ENCODE measurements around the gene SUCNR1.
"Not testable (repeated sequence)": the region's sequence is repeated elsewhere in the genome, so short reads cannot be mapped to it uniquely, and the experiment has no call there.

SUCNR1 gene

GRCh38 chr3:151874079-151874478, 636 bp downstream of the SUCNR1 start:
- not testable (repeated sequence) for DNase-seq

DNA sequence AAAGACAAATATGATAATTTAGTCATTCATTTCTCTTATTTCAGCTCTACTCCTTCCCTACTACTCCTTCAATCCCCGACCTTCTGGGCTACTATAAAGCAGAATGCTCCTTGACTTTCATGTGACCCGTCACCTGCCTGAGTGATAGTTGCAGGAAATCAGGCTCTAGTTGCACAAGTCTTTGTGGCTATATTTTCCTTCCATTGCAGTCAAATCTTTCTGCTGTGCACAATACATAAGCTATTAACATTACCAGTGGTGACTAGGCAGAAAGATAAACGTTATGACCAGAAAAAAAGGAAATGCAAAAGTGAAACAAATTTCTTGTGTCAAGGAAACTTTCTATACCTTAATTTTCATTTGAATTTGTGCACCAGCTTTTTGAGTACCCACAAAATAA, 2.3 kb downstream of the SUCNR1 start:
- DNase-seq: no peak

DNA sequence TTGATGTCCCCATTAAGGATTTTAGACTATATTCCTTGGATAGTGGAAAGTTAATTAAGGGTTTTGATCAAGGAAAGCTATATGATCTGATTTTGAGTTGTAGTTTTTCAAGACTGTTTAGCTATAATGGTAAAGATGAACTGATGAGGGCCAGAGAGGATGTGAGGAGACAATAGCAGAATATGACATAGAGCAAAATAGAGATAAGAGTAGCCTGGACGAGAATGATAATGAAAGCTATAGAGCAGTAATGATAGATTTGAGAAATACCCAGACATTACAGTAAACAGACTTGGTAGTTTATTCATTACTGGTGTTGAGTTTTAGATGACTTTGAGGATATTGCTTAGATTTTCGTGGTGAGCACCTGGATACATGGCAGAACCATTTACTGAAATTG, 3.8 kb downstream of the SUCNR1 start:
- DNase-seq: no peak

- no peak for DNase-seq
These were observed 5.0 kb downstream of the SUCNR1 start for GRCh38 chr3:151878465-151878864.

DNA sequence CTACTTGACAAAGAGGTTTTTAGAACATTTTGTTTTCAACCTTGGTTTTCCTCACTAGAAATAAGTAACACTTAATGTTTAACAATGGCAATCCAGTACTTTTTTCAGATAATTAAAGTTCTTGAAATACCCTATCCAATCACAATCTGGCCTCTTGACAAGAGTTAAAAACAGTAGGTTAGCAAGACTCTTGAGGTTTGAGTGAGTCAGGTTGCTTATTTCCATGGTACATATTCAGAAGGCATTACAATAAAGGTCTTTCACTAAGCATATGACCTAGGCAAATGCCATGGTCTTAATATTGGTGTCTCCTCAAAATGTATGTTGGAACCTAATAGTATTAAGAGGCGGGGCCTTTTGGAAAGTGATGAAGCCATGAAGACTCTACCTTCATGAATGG, 5.6 kb downstream of the SUCNR1 start:
- DNase-seq: no peak

DNA sequence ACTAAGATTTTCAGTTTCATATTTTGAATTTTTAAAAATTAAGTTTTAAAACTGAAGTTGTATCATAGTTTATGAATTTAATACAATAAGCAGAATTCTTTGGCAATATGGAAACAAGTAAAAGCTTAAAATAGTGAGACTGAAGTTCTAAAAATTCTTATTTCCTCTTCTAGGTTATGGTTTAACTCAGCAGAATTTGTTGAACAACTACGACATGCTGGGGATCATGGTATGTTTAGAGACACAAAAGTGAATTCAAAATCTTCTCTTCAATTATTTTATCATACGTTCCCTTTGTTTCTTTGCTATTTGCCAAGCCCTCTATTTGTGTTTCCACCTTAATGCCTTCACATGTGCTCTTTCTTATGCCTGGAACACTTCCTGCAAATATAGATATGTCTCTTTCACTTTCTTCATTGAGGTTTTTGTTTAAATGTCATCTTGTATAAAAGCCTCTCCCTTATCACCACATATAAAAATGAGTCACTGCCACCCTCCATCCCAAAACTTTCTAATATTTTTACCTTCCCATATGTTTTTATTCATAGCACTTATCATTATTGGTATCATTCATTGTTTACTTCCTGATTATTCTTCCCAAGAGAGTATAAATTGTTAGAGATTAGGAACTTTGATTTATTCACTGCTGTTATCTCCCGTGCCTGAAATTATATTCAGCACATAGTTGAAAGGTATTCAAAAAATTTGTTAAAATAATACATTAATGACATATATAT, 6.4 kb downstream of the SUCNR1 start:
- no peak for DNase-seq

- no peak for DNase-seq
These were observed 6.9 kb downstream of the SUCNR1 start for GRCh38 chr3:151880416-151880690.

DNA sequence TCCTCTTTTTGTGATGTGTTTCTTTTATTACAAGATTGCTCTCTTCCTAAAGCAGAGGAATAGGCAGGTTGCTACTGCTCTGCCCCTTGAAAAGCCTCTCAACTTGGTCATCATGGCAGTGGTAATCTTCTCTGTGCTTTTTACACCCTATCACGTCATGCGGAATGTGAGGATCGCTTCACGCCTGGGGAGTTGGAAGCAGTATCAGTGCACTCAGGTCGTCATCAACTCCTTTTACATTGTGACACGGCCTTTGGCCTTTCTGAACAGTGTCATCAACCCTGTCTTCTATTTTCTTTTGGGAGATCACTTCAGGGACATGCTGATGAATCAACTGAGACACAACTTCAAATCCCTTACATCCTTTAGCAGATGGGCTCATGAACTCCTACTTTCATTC, 7.7 kb downstream of the SUCNR1 start:
- DNase-seq: no peak

DNA sequence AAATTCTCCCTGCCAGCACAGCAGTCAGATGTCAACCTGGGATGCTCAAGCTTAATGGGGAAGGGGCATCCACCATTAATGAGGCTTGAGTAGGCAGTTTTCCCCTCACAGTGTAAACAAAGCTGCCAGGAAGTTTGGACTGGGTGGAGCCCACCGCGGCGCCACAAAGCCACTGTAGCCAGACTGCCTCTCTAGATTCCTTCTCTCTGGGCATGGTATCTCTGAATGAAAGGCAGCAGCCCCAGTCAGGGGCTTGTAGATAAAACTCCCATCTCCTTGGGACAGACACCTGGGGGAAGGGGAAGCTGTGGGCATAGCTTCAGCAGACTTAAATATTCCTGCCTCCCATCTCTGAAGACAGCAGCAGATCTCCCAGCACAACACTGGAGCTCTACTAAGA, 12.0 kb downstream of the SUCNR1 start:
- DNase-seq: not testable (repeated sequence)

GRCh38 chr3:151887450-151888211, 14.2 kb downstream of the SUCNR1 start:
- DNase-seq: not testable (repeated sequence)

- DNase-seq: peak; percentile 12
These were observed 17.3 kb downstream of the SUCNR1 start for GRCh38 chr3:151890721-151891141.

- DNase-seq: no peak
These were observed 18.3 kb downstream of the SUCNR1 start for GRCh38 chr3:151891721-151892120.

- no peak for DNase-seq
These were observed 20.8 kb downstream of the SUCNR1 start for GRCh38 chr3:151894219-151894618.

DNA sequence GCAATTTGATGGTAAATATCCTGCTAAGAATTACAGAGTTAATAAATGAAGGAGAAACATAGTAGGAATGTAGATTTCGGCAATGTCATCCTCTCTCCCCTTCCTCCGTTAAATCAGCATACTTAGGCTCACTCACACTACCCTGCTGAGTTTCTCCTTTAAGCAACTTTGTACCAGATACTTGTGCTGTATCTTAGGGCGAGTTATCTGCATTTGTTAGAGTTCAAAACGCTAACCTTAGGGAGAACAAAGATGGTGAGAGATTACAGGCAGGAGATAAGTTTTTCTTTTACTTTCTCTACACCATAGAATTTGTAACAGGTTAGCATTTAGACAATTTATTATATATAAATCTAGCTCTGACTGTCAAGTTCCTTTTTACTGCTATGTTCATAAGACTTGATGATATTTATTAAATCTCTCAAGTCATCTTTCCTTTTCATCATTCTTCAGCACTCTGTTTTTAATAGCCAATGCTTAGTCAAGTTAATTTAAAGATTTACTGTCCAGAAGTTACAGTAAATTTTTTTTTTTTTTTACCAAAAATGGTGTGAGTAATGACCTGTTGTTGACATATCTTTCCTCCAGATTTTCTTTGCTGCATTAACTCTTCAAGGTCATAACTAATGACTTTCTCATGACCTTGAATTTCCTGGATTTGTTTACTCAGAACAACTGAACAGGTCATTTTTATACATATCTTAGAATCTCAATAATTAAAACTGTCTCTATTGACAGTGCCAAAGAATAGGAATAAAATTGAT, 22.2 kb downstream of the SUCNR1 start:
- no peak for DNase-seq

GRCh38 chr3:151896246-151897012, 23.0 kb downstream of the SUCNR1 start:
- DNase-seq: no peak

DNA sequence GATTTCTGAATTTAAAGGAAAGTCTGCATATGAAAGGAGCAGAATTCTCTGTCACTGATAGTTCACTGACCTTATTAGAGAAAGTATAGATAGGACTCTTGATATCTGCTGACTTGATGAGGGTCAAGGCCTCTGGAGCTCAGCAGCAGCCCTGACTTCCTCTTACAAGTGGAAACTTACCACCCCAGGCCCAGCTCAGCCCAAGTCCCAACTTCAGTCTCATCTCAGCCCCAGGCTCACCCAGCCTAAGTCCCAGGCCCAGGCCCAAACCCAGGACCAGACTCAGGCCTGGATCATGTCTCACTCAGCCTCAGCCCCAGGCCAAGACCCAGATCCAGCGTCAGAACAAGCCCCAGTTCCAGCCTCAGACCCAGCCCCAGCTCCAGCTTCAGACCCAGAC, 24.7 kb downstream of the SUCNR1 start:
- DNase-seq: not testable (repeated sequence)

- not testable (repeated sequence) for DNase-seq
These were observed 25.3 kb downstream of the SUCNR1 start for GRCh38 chr3:151898564-151899261.

GRCh38 chr3:151899996-151900395, 26.6 kb downstream of the SUCNR1 start:
- DNase-seq: no peak

GRCh38 chr3:151900460-151900859, 27.0 kb downstream of the SUCNR1 start:
- no peak for DNase-seq

GRCh38 chr3:151900884-151901643, 27.6 kb downstream of the SUCNR1 start:
- DNase-seq: no peak

DNA sequence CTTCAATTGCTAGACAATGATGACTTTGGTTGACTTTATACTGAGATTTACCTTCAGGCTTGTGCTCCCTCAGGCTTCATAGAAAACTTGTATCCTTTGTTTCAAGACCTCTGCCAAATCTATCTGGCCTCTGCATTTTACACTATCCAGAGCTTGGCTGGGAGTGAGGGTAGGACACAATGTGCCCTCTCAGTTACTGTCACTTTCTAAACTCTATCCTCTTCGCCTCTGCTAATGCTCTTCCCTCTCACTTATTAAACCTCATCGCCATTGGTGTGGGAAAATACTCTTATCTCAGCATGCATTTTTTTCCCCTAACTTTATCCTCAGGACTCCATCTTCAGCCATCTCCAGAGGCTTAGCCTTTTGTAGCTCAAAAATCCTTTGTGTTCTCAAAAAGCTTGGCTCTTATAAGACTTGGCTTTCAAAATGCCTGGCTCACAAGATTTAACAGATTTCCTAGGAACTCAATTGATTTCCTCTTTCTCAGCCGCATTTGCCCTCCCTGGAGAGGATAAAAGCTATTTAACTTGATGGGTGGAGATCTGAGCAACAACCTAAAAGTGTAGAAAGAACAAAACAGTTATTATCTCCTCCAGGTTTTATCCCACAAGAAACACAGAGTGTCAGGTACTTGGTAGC, 28.3 kb downstream of the SUCNR1 start:
- DNase-seq: no peak
